ENCODE data around the gene PLCD3. TPM values are rescaled to one million over a fixed set of nuclear protein-coding genes. Genes with fewer than 3 reads are reported as not detected.

PLCD3 gene
- polyA plus RNA-seq, 1 of the 3 experiments (the other 2 are of a cell fraction), result 59.7 TPM

DNA sequence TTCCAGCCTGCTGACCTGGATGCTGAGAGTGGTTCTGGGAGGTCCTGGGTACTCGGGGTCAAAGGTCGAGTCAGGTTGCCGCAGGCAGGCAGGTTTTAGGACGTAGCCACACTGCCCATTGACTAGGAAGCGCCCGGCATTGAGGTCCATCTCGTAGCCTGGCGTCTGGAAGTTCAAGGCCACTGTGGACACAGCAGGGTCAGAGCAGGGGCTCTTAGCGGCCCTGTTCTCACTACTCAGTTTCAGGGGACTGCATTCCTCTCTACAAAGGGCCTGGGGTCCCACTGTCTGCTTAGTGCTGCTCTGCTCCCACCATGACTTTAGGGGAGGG lies 18.9 kb downstream of the PLCD3 start:
- POLR2A ChIA-PET, result no interaction called here
- Histone ChIP-seq H3K4me3 (ENCODE audit: low read depth in 2 of 2, low read length in 1 of 2) (no peak overlapping the region), H4K20me1 (ENCODE audit: insufficient read depth) (no peaks in the 10 kb centered on the region), H3K4me2 (no peak overlapping the region), H2AFZ (ENCODE audit: low read depth) (no peak overlapping the region), H3K79me2 (ENCODE audit: insufficient read depth) (no peaks in the 10 kb centered on the region), H3K4me1 (ENCODE audit: control insufficient read depth in 1 of 2, insufficient read depth in 2 of 2, low read depth in 1 of 2, low read length in 1 of 2) (peaks cover 0 to 21% of the 10 kb centered on the region in 2 experiments; a peak in 1 of 4 replicates), H3K36me3 (replicated peaks in 1 of 2; ENCODE audit: control insufficient read depth in 1 of 2, insufficient read depth in 2 of 2, low read length in 1 of 2) (peaks cover 5 to 23% of the 10 kb centered on the region in 2 experiments), H3K27me3 (ENCODE audit: insufficient read depth) (no peaks in the 10 kb centered on the region), H3K9ac (no peak overlapping the region), H3K27ac (ENCODE audit: low read depth in 2 of 2, low read length in 1 of 2) (no peak overlapping the region), H3K9me3 (no peaks in the 10 kb centered on the region), H3F3A (replicated peaks; ENCODE audit: insufficient read depth) (peaks cover 5% of the 10 kb centered on the region), H3K9me2 (no peaks in the 10 kb centered on the region)
- CTCF ChIA-PET, result interaction anchor here (1.0 to 2.5 kb wide), 3 partner anchors 14 to 22 kb away, joined by 5 to 17 read pairs (median 16); partner anchors contain the start of genes ACBD4 and PLCD3
- DNase-seq, result no peak
- TF ChIP-seq FOXJ3 (CRISPR knock-in tag; IDR thresholded peaks at IDR 0.05) (no peak), JUND (IDR thresholded peaks at IDR 0.05) (no peak), MEF2A (IDR thresholded peaks at IDR 0.05; ENCODE audit: borderline replicate concordance, low read depth) (no peak), YY1 (IDR thresholded peaks at IDR 0.05; ENCODE audit: low read depth) (no peak), SIN3A (IDR thresholded peaks at IDR 0.05; ENCODE audit: borderline replicate concordance, low read depth, low read length) (no peak), FOSL2 (IDR thresholded peaks at IDR 0.05; ENCODE audit: borderline replicate concordance, low read depth) (no peak), RXRA (IDR thresholded peaks at IDR 0.05; ENCODE audit: borderline replicate concordance, low read depth) (no peak), GATA2 (CRISPR knock-in tag; IDR thresholded peaks at IDR 0.05) (no peak), MXI1 (IDR thresholded peaks at IDR 0.05; ENCODE audit: low read depth, low read length) (no peak), NRF1 (IDR thresholded peaks at IDR 0.05; ENCODE audit: low read depth, low read length) (no peak), CHD2 (IDR thresholded peaks at IDR 0.05; ENCODE audit: low read length, partially characterized antibody) (no peak), GABPA (IDR thresholded peaks at IDR 0.05; ENCODE audit: low read depth) (no peak), USF2 (IDR thresholded peaks at IDR 0.05; ENCODE audit: borderline replicate concordance, low read depth, low read length) (no peak)
- TF ChIP-seq, protein P1, sequence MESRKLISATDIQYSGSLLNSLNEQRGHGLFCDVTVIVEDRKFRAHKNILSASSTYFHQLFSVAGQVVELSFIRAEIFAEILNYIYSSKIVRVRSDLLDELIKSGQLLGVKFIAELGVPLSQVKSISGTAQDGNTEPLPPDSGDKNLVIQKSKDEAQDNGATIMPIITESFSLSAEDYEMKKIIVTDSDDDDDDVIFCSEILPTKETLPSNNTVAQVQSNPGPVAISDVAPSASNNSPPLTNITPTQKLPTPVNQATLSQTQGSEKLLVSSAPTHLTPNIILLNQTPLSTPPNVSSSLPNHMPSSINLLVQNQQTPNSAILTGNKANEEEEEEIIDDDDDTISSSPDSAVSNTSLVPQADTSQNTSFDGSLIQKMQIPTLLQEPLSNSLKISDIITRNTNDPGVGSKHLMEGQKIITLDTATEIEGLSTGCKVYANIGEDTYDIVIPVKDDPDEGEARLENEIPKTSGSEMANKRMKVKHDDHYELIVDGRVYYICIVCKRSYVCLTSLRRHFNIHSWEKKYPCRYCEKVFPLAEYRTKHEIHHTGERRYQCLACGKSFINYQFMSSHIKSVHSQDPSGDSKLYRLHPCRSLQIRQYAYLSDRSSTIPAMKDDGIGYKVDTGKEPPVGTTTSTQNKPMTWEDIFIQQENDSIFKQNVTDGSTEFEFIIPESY (IDR thresholded peaks at IDR 0.05; ENCODE audit: borderline replicate concordance, low read depth), result no peak
- TF ChIP-seq, protein P2, sequence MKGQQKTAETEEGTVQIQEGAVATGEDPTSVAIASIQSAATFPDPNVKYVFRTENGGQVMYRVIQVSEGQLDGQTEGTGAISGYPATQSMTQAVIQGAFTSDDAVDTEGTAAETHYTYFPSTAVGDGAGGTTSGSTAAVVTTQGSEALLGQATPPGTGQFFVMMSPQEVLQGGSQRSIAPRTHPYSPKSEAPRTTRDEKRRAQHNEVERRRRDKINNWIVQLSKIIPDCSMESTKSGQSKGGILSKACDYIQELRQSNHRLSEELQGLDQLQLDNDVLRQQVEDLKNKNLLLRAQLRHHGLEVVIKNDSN (IDR thresholded peaks at IDR 0.05; ENCODE audit: borderline replicate concordance, low read depth), result no peak
- WGBS (ENCODE audit: low lambda C conversion rate), result 90% methylated on average over 5 of the region's 9 CpGs
